Liver (tissue), 3 donors: ENCODE measurements around the gene KLF11.

Experiments used
- EGR1 ChIP-seq, 2 donors: IDR thresholded peaks; 2 replicates each; pipeline ENCODE4 v1.6.1; 2016 to 2018; ENCODE audit warnings: antibody characterized with exemption in 2 of 2, low read depth in 2 of 2
- HNF4A ChIP-seq, 2 donors: conservative IDR thresholded peaks; 2 replicates each; pipeline ENCODE4 v1.6.1; 2016; ENCODE audit warnings: antibody characterized with exemption in 2 of 2, mild to moderate bottlenecking in 2 of 2
- HNF4G ChIP-seq: IDR thresholded peaks from 2 replicates; pipeline ENCODE4 v1.6.1; 2016; ENCODE audit warnings: antibody characterized with exemption
- JUND ChIP-seq, 2 donors: IDR thresholded peaks; 2 replicates each; pipeline ENCODE4 v1.6.1; 2016; ENCODE audit warnings: antibody characterized with exemption in 2 of 2
- RAD21 ChIP-seq, 2 donors: IDR thresholded peaks; 2 replicates each; pipeline ENCODE4 v1.6.1; 2016; ENCODE audit warnings: antibody characterized with exemption in 2 of 2, mild to moderate bottlenecking in 2 of 2
- RXRA ChIP-seq, 2 donors: IDR thresholded peaks; 2 replicates each; pipeline ENCODE4 v1.6.1; 2017 to 2018; ENCODE audit warnings: antibody characterized with exemption in 2 of 2, mild to moderate bottlenecking in 1 of 2
- SP1 ChIP-seq: IDR thresholded peaks from 2 replicates; pipeline ENCODE4 v1.6.1; 2018; ENCODE audit warnings: antibody characterized with exemption, mild to moderate bottlenecking
- TAF1 ChIP-seq: conservative IDR thresholded peaks from 2 replicates; pipeline ENCODE4 v1.6.1; 2016; ENCODE audit warnings: antibody characterized with exemption, mild to moderate bottlenecking
- YY1 ChIP-seq: IDR thresholded peaks from 2 replicates; pipeline ENCODE4 v1.6.1; 2016; ENCODE audit warnings: antibody characterized with exemption, mild to moderate bottlenecking
- TF ChIP-seq, protein P1 (sequence below): fragments of 150-350 bp; IDR thresholded peaks from 2 replicates; pipeline ENCODE4 v1.5.1; 2017; ENCODE audit warnings: improper control_type of control experiment, low read depth, low read length; ENCODE audit not compliant: missing input control
- TF ChIP-seq, protein P2 (sequence below): IDR thresholded peaks from 2 replicates; pipeline ENCODE4 v1.6.1; 2016; ENCODE audit warnings: antibody characterized with exemption, mild to moderate bottlenecking
- TF ChIP-seq, protein P3 (sequence below): IDR thresholded peaks from 2 replicates; pipeline ENCODE4 v1.6.1; 2016; ENCODE audit warnings: antibody characterized with exemption
- TF ChIP-seq, protein P4 (sequence below): IDR thresholded peaks from 2 replicates; pipeline ENCODE4 v1.6.1; 2016; ENCODE audit warnings: antibody characterized with exemption
- TF ChIP-seq, protein P5 (sequence below): IDR thresholded peaks from 2 replicates; pipeline ENCODE4 v1.6.1; 2016; ENCODE audit warnings: antibody characterized with exemption
- donor health status: healthy.
- donor health status: healthy.

DNA sequence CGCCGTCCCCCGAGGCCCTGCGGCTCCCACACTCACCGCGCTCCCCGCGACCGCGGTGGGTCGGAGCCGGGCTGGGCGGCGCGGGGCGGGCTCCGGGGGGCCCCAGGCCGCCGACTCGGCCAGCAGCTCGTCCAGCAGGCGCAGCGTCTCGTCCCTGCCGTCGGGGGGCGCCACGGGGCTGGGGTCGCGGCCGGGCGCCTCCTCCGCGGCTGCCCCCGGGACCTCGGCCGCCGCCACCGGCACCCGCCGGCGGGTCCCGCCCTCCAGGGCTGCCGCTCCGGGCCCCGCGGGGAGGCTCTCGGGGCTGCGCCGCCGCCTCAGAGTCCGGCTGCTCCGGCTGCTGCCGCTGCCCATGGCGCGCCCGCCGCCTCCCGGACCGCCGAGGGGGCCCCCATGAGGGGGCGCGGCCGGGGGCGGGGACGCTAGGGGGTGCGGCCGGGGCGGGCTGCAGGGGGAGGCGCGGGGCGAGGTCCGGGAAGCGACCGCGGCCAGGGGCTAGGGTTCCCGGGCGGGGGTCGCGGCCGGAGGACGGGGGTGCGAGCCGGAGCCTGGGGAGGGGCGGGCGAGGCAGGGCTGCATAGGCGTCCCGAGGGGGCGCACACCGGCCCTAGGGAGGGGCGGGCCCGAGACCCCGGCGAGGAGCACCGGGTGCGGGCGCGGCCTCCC, 36.7 kb downstream of the KLF11 start, which contains the start of gene CYS1:
- TF ChIP-seq RAD21 (IDR thresholded peaks at IDR 0.05) (no peak), SP1 (no peak), EGR1 (IDR thresholded peaks at IDR 0.05; ENCODE audit: low read depth in 2 of 2) (no peak), HNF4G (no peak), TAF1 (no peak), YY1 (no peak), JUND (IDR thresholded peaks at IDR 0.05) (no peak), HNF4A (conservative IDR thresholded peaks at IDR 0.05) (no peak), RXRA (IDR thresholded peaks at IDR 0.05) (no peak)
- TF ChIP-seq, protein P1, sequence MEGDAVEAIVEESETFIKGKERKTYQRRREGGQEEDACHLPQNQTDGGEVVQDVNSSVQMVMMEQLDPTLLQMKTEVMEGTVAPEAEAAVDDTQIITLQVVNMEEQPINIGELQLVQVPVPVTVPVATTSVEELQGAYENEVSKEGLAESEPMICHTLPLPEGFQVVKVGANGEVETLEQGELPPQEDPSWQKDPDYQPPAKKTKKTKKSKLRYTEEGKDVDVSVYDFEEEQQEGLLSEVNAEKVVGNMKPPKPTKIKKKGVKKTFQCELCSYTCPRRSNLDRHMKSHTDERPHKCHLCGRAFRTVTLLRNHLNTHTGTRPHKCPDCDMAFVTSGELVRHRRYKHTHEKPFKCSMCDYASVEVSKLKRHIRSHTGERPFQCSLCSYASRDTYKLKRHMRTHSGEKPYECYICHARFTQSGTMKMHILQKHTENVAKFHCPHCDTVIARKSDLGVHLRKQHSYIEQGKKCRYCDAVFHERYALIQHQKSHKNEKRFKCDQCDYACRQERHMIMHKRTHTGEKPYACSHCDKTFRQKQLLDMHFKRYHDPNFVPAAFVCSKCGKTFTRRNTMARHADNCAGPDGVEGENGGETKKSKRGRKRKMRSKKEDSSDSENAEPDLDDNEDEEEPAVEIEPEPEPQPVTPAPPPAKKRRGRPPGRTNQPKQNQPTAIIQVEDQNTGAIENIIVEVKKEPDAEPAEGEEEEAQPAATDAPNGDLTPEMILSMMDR = peak; percentile 15
- TF ChIP-seq, protein P2, sequence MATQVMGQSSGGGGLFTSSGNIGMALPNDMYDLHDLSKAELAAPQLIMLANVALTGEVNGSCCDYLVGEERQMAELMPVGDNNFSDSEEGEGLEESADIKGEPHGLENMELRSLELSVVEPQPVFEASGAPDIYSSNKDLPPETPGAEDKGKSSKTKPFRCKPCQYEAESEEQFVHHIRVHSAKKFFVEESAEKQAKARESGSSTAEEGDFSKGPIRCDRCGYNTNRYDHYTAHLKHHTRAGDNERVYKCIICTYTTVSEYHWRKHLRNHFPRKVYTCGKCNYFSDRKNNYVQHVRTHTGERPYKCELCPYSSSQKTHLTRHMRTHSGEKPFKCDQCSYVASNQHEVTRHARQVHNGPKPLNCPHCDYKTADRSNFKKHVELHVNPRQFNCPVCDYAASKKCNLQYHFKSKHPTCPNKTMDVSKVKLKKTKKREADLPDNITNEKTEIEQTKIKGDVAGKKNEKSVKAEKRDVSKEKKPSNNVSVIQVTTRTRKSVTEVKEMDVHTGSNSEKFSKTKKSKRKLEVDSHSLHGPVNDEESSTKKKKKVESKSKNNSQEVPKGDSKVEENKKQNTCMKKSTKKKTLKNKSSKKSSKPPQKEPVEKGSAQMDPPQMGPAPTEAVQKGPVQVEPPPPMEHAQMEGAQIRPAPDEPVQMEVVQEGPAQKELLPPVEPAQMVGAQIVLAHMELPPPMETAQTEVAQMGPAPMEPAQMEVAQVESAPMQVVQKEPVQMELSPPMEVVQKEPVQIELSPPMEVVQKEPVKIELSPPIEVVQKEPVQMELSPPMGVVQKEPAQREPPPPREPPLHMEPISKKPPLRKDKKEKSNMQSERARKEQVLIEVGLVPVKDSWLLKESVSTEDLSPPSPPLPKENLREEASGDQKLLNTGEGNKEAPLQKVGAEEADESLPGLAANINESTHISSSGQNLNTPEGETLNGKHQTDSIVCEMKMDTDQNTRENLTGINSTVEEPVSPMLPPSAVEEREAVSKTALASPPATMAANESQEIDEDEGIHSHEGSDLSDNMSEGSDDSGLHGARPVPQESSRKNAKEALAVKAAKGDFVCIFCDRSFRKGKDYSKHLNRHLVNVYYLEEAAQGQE = no peak
- TF ChIP-seq, protein P3, sequence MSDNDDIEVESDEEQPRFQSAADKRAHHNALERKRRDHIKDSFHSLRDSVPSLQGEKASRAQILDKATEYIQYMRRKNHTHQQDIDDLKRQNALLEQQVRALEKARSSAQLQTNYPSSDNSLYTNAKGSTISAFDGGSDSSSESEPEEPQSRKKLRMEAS = no peak
- TF ChIP-seq, protein P4, sequence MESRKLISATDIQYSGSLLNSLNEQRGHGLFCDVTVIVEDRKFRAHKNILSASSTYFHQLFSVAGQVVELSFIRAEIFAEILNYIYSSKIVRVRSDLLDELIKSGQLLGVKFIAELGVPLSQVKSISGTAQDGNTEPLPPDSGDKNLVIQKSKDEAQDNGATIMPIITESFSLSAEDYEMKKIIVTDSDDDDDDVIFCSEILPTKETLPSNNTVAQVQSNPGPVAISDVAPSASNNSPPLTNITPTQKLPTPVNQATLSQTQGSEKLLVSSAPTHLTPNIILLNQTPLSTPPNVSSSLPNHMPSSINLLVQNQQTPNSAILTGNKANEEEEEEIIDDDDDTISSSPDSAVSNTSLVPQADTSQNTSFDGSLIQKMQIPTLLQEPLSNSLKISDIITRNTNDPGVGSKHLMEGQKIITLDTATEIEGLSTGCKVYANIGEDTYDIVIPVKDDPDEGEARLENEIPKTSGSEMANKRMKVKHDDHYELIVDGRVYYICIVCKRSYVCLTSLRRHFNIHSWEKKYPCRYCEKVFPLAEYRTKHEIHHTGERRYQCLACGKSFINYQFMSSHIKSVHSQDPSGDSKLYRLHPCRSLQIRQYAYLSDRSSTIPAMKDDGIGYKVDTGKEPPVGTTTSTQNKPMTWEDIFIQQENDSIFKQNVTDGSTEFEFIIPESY = no peak
- TF ChIP-seq, protein P5, sequence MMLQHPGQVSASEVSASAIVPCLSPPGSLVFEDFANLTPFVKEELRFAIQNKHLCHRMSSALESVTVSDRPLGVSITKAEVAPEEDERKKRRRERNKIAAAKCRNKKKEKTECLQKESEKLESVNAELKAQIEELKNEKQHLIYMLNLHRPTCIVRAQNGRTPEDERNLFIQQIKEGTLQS = no peak
